ENCODE results near the gene PDLIM5.
A peak's percentile ranks its signal among the peaks of the same experiment; 100 is the strongest.

PDLIM5 gene

DNA sequence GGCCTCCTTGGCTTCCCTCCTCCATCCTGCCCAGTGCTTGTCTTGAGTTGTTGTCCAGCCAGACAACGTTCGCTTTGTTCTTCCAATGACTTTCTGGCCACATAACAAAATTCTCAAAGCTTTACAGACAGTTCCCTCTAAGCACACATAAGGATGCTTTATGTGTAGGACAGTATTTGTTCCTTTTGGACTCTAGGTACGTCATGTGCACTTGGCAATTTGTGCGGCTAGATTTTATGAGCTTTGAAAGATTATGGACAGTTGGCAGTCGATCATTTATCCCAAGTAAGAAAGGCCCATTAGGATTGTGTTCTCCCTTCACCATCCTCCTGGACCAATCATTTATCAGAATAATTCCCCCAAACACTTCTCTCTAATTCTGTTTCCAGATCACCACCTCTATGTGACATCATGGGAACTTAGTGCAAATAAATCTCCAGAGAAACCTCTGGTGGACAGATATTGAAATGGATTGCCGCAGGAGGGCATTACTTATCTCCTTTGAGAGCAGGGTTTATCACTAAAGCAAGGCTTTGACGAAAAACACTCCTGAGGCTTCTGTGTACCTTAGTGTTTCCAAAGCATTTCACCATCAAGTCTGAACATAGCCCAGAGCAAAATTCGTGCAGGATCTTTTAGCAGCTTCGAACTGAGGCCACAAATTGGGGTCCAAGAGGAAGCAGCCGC lies 228.6 kb downstream of the PDLIM5 start:
- Histone ChIP-seq H3K4me3 (no peak overlapping the region), H3K27ac (no peak overlapping the region), H3K4me2 (no peak overlapping the region), H3K36me3 (no peaks in the 10 kb centered on the region), H3K27me3 (no peaks in the 10 kb centered on the region), H4K20me1 (no peaks in the 10 kb centered on the region), H3K9ac (no peak overlapping the region), H3K4me1 (no peaks in the 10 kb centered on the region), H3K9me3 (replicated peaks in 1 of 11) (no peaks in the 10 kb centered on the region)
- no peak for TF ChIP-seq Cebpa-rat (IDR thresholded peaks at IDR 0.05)

DNA sequence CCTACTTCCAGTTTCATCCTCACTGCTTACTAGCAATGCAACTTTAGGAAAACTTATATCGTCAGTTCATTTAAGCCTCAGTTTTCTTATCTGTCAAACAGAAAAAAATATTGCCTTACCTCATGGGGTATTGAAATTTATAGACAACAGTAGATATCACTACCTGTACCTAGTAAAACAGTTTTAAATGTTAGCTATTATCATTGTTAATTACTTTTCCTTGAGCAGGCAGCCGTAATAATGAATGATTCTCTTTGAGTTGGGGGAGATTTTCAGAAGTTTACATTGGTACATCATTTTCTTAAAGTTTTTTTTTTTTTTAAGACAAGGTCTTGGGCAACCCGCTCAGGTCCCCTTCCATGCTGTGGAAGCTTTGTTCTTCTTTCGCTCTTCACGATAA lies 234.3 kb downstream of the PDLIM5 start:
- H3K27me3 ChIP-seq, result no peaks in the 10 kb centered on the region
- no peak overlapping the region for H3K4me3 ChIP-seq
- no peaks in the 10 kb centered on the region for H3K36me3 ChIP-seq
- no peak for TF ChIP-seq Cebpa-rat (IDR thresholded peaks at IDR 0.05)
- no peaks in the 10 kb centered on the region for H4K20me1 ChIP-seq
- peaks cover 0 to 20% (median 0%) of the 10 kb centered on the region in 10 experiments; a peak in 4 of 20 replicates for H3K4me1 ChIP-seq
- no peak overlapping the region for H3K4me2 ChIP-seq
- H3K9ac ChIP-seq, result no peak overlapping the region
- H3K9me3 ChIP-seq (replicated peaks in 1 of 11), result no peaks in the 10 kb centered on the region
- H3K27ac ChIP-seq, result no peak overlapping the region

DNA sequence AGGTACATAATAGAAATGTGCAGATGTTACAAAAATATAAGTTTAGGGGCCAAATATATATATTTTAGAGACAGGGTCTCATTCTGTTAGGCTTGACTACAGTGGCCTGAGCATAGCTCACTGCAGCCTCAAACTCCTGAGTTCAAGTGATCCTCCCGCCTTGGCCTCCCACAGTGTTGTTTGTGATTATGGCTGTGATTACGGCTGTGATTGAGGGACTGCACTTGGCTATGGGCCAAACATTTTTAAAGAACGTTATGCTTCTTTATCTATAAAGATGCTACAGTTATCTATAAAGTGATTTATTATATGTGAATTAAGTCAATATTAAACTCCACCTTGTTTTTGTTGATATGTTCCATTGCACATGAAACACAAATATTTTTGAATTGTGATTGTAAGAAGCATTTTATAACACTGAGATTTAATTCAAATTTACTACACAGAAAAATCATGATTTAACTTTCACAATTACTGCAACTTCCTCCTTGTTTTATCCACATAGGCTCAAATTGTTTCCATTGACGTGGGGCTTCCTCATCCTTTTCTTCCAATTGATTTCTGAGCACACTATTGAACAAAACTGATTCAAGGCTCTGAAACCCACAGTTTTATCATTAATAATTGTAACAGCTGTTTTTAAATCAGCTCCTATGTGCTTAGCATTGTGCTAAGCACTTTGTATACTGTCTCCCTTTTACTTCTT lies 237.6 kb downstream of the PDLIM5 start:
- no peak for TF ChIP-seq Cebpa-rat (IDR thresholded peaks at IDR 0.05)
- Histone ChIP-seq H4K20me1 (no peaks in the 10 kb centered on the region), H3K4me1 (peaks cover 0 to 20% (median 0%) of the 10 kb centered on the region in 10 experiments; a peak in 4 of 20 replicates)

DNA sequence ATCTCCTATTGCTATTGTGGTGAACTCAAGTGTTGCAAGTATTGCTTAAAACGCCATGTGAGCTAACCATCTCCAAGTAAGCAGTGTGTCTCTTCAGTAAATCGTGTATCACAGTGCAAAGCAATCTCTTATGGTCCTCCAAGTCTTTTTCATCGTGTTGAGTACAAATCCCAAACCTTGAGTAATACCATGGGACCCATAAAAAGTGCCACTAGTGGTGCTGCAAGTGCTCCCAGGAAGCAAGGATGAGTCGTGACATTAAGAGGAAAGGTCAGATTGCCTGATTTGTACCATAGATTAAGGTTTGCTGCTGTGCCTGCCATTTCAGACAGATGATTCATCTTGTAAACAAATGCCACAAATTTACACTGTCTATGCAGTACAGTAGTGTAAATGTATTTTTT lies 239.1 kb downstream of the PDLIM5 start:
- Histone ChIP-seq H3K4me3 (no peak overlapping the region), H3K36me3 (no peaks in the 10 kb centered on the region), H3K9ac (no peak overlapping the region), H3K4me2 (no peak overlapping the region; a peak in 1 of 22 replicates), H3K27ac (no peak overlapping the region), H4K20me1 (no peaks in the 10 kb centered on the region), H3K9me3 (replicated peaks in 1 of 11) (no peaks in the 10 kb centered on the region), H3K27me3 (no peaks in the 10 kb centered on the region), H3K4me1 (peaks cover 0 to 20% (median 0%) of the 10 kb centered on the region in 10 experiments; a peak in 4 of 20 replicates)
- no peak for TF ChIP-seq Cebpa-rat (IDR thresholded peaks at IDR 0.05)

More for the DNA sequence above, 237.6 kb downstream of the PDLIM5 start:
- Histone ChIP-seq H3K27ac (peak overlapping the region in 1 of 11 experiments; percentile 42; a peak in 1 of 22 replicates), H3K4me2 (peak overlapping the region in 2 of 11 experiments; percentile 55 to 65; a peak in 4 of 22 replicates), H3K9me3 (replicated peaks in 1 of 11) (no peaks in the 10 kb centered on the region), H3K27me3 (no peaks in the 10 kb centered on the region), H3K9ac (no peak overlapping the region), H3K36me3 (no peaks in the 10 kb centered on the region), H3K4me3 (no peak overlapping the region)

DNA sequence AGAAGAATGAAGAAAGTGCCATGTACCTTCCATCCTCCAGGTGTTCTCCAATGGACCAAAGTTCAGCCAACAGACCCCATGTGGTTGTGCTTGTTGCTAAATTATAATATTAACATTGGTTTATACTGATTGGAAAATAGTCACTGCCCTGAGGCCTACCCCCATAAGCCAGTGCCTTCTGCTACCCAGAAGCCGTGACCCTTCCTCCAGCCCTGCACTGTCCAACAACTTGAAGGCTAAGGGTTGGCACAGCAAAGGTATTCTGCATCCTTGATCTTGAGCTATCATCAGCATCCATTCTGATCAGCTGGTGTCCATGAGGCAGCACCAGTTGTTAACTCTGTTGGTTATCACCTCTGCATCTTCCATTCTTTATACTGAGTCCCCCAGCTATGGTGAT lies 239.8 kb downstream of the PDLIM5 start:
- H4K20me1 ChIP-seq, result no peaks in the 10 kb centered on the region
- H3K9ac ChIP-seq, result no peak overlapping the region
- H3K4me2 ChIP-seq, result no peak overlapping the region
- H3K27me3 ChIP-seq, result no peaks in the 10 kb centered on the region
- peaks cover 0 to 20% (median 0%) of the 10 kb centered on the region in 10 experiments; a peak in 4 of 20 replicates for H3K4me1 ChIP-seq
- H3K27ac ChIP-seq, result no peak overlapping the region
- no peaks in the 10 kb centered on the region for H3K36me3 ChIP-seq
- H3K4me3 ChIP-seq, result no peak overlapping the region
- no peak for TF ChIP-seq Cebpa-rat (IDR thresholded peaks at IDR 0.05)
- no peaks in the 10 kb centered on the region for H3K9me3 ChIP-seq (replicated peaks in 1 of 11)

DNA sequence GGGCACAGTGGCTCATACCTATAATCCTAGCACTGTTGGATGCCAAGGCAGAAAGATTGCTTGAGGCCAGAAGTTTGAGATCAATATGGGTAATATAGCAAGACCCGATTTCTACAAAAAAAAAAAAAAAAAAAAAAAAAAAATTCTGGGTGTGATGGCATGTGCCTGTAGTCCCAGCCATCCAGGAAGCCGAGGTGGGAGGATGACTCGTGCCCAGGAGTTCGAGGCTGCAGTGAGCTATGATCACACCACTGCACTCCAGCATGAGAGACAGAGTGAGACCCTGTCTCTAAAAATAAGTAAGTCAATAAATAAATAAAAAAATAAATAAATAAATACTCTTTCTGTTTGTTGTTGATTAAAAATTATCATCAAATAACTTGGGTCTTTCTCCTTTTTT lies 243.6 kb downstream of the PDLIM5 start:
- Histone ChIP-seq H3K36me3 (no peaks in the 10 kb centered on the region), H3K4me3 (no peak overlapping the region), H3K9ac (no peak overlapping the region), H4K20me1 (no peaks in the 10 kb centered on the region), H3K27me3 (no peaks in the 10 kb centered on the region), H3K4me1 (0 out of 20 replicates have a peak, but pooled peaks cover 0 to 6% (median 0%) of the 10 kb centered on the region in 10 experiments), H3K9me3 (replicated peaks in 1 of 11) (no peaks in the 10 kb centered on the region), H3K4me2 (no peak overlapping the region), H3K27ac (no peak overlapping the region)
- TF ChIP-seq Cebpa-rat (IDR thresholded peaks at IDR 0.05), result no peak

DNA sequence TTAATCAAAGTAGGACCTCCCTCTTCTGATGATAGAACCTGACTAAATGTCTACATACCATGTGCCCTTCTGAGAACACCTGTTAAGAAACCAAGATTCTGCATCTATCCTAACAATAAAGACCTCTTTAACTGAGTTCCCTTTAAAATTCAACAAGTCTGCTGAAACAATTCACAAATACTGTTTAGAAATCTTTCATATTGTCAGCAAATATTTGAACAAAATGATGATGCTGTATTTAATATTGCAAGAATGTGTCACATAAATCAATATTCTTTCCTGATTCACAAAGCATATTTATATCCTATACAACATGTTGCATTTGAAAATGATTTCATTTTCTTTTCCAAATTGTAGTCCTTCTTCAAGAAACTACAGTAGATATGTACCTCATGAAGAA lies 246.4 kb downstream of the PDLIM5 start:
- H3K4me2 ChIP-seq, result no peak overlapping the region
- no peaks in the 10 kb centered on the region for H3K4me1 ChIP-seq
- no peaks in the 10 kb centered on the region for H3K36me3 ChIP-seq
- no peaks in the 10 kb centered on the region for H4K20me1 ChIP-seq
- no peak overlapping the region for H3K9ac ChIP-seq
- H3K27me3 ChIP-seq, result no peaks in the 10 kb centered on the region
- H3K4me3 ChIP-seq, result no peak overlapping the region
- H3K27ac ChIP-seq, result no peak overlapping the region
- TF ChIP-seq Cebpa-rat (IDR thresholded peaks at IDR 0.05), result no peak
- no peaks in the 10 kb centered on the region for H3K9me3 ChIP-seq (replicated peaks in 1 of 11)

DNA sequence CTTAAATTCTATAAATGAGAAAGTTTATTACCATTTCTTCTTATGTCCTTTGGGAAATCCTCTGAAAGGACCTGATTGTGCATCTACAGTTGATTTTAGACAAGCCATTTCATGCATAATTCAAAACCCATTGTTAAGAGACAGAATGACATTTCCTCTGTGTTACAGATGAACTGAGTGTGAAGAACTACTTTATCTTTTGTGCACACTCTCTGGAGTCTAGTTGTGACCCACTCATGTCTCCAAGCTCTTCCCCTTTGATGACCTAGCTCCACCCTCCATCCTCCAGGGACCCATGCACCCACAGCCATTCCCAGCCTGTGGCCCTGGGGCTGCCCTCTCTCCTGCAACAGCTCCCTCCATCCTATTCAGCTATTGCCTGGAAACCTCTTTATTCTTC lies 248.6 kb downstream of the PDLIM5 start:
- no peak overlapping the region for H3K27ac ChIP-seq
- no peak for TF ChIP-seq Cebpa-rat (IDR thresholded peaks at IDR 0.05)
- H3K9ac ChIP-seq, result no peak overlapping the region
- H3K4me3 ChIP-seq, result no peak overlapping the region
- H3K4me2 ChIP-seq, result no peak overlapping the region
- H3K4me1 ChIP-seq, result no peaks in the 10 kb centered on the region
- H4K20me1 ChIP-seq, result no peaks in the 10 kb centered on the region
- H3K9me3 ChIP-seq (replicated peaks in 1 of 11), result no peaks in the 10 kb centered on the region
- H3K27me3 ChIP-seq, result no peaks in the 10 kb centered on the region
- no peaks in the 10 kb centered on the region for H3K36me3 ChIP-seq

DNA sequence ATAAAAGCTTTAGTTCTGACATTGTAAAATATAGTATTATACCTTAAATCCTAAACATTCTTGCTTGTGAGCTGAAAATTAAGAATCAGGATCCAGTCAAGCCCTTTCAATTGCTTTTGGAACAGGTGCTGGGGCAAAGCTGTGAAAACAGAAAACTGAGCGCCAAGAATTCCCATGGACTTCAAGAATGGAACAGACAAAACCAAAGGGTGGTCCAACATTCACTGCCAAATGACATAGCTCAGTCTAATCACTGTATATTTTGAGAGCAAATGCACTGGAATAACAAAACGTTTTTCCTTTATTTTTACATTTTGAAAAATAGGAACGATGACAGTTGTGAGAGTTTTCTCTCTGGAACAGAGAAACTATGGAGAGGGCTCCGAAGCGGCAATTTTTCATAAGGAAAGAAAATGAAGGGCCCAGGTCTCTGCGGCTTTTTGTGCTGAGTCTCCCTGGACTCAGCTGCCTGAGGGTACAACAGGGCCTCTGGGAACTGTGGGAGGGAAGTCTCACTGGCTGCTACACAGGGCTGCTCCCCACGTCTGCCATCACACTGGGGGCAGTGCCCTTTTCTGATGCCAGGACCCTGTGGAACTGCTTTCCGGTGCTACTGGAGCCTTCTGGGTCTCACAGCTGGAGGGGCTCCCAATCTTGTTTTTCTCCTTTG lies 250.0 kb downstream of the PDLIM5 start:
- Histone ChIP-seq H3K27me3 (no peaks in the 10 kb centered on the region), H3K4me3 (no peak overlapping the region), H3K9ac (no peak overlapping the region), H3K9me3 (replicated peaks in 1 of 11) (no peaks in the 10 kb centered on the region), H3K4me2 (no peak overlapping the region), H3K36me3 (no peaks in the 10 kb centered on the region), H3K4me1 (no peaks in the 10 kb centered on the region), H4K20me1 (no peaks in the 10 kb centered on the region), H3K27ac (no peak overlapping the region)
- no peak for TF ChIP-seq Cebpa-rat (IDR thresholded peaks at IDR 0.05)
